ENCODE results near the gene VDAC1. TPM values are rescaled to one million over a fixed set of nuclear protein-coding genes. Genes with fewer than 3 reads are reported as not detected.
"Not testable (repeated sequence)": the region's sequence is repeated elsewhere in the genome, so short reads cannot be mapped to it uniquely, and the experiment has no call there.

VDAC1 gene
- total RNA-seq, 1 experiment from 2014 or later, result 419 TPM

- DNase-seq (ENCODE audit: low read depth), result no peak
Measured at GRCh38 chr5:133995341-133995740, 9.4 kb downstream of the VDAC1 start.

GRCh38 chr5:133994990-133995333 is 9.8 kb downstream of the VDAC1 start:
- no peak for DNase-seq (ENCODE audit: low read depth)

GRCh38 chr5:133994297-133994989 is 10.3 kb downstream of the VDAC1 start:
- DNase-seq (ENCODE audit: low read depth), result no peak

DNA sequence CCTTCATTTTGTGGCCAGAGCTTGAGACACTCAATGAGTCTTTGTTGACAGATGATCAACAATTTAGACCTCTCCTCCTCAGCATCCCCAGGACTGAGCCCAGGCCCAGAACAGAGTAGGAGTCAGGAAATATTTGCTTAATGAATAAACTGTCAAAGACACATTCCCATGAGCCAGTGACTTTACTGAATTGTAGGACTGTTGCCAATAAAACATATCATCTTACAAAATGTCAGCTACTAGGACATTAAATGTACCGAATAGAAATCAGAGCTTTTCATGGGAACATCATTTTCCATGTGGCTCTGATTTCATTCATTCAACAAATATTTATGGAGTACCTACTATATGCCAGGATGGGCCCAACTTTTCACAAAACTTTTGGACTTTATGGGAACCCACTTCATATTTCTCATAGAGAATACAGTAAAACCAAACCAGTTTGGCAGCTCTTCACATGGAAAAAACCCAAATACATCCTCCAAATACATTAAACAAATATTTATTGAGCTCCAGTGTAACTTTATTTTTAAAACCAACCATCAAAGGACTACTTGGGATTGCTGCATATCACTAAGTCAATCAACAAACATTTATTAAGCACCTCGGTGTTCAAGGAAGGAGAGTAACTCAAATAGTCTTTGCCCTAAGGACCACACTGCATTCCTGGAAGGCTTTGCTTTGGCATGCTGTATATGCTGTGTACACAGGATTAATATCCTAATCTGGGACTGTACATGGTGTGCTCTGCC is 11.4 kb downstream of the VDAC1 start:
- peak; percentile 38 for DNase-seq (ENCODE audit: low read depth)

DNA sequence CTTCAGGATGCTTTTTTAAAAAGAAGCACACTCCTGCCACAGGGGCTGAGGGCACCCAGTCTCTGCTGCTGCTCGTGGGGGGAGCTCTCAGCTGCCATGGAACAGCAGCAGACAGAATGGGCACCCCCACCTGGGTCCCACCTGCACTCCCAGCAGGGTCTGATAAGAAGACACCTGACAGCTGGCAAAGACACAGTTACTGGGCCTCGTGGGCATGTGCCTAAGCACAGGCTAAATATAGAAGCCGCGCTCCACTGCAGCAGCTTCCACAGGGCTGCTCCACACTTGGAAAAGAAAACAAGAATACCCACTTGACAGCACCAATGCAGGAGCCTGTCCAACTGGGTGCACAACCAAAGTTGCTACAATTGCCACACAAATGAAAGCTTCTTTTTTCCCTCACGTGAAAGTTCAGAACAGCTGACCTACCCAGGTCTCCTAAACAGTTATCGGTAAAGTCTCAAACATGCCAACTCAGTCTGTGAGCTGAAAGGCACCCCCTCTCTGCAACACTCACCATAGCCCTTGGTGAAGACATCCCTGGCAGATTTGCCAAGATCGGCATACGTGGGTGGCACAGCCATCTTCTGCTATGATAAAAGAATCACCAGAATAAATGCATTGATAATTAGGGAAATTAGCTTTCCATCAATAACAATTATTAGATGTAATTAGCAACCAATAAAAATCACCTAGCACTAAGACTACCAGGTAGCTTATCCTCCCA is 12.2 kb downstream of the VDAC1 start:
- DNase-seq (ENCODE audit: low read depth), result no peak

GRCh38 chr5:133991171-133991910 is 13.4 kb downstream of the VDAC1 start:
- no peak for DNase-seq (ENCODE audit: low read depth)

GRCh38 chr5:133990396-133990795 is 14.4 kb downstream of the VDAC1 start:
- DNase-seq (ENCODE audit: low read depth), result no peak

DNA sequence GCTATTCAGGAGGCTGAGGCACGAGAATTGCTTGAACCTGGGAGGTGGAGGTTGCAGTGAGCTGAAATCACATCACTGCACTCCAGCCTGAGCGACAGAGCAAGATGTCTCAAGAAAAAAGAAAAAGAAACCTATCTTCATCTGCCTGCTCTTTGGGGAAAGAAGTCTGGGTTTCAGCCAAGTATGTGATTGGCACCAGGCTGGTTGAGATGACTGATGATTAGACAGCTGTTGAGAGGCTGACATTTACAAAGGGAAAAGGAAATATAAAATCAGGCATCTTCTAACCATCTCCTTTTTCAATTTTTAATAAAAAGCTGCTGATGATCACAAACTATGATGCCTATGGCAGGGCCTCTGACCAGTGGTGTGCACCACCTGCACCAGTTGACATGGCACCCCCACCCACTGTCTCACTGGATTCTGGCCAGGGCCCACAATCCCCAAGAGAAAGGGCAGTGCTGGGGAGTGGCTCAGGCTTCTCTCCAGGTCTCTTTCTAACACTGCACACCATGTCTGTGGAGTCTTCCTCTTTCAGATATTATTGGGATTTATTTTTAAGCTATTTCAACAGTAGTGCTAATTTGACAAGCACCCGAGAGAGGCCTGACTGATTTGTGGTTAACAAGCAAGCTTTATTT is 19.1 kb downstream of the VDAC1 start:
- DNase-seq (ENCODE audit: low read depth), result no peak

- DNase-seq (ENCODE audit: low read depth), result no peak
Measured at GRCh38 chr5:133983674-133984073, 21.1 kb downstream of the VDAC1 start.

DNA sequence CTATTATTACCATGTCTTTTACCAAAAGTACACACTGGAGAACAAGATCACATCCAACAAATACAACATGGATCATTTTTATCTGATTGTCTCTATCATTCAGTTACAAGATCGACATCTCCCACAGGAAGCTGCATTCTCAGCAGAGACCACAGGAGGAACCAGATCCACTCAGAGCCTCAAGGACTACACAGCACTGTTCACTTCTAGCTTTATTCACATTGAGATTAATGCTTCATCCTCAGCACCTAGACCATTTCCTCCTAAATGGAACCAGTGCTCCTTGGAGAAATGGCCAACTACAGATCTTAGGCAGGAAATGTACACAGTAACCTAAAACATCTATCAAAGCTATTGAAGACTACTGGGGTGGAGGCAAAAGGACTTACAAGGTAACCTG is 23.1 kb downstream of the VDAC1 start:
- no peak for DNase-seq (ENCODE audit: low read depth)

- no peak for DNase-seq (ENCODE audit: low read depth)
Measured at GRCh38 chr5:133980652-133981051, 24.1 kb downstream of the VDAC1 start.

- DNase-seq (ENCODE audit: low read depth), result no peak
Measured at GRCh38 chr5:133978943-133979342, 25.8 kb downstream of the VDAC1 start.

DNA sequence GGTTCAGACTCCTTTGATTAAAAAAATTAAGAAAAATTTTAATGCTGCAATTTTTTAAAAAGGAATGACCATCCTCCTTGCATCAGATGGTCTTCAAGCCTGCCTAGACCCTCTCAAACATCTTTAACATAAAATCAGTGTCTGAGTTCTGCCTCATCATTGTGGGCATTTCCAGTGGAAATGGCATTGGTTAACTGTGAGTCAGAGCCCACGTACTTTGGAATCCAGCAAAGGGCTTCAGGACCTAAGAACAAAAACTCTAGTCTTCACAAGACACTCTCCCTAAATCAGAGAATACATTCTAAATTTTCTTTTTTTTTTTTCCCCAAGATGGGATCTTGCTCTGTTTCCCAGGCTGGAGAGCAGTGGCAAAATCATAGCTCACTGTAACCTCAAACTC is 26.9 kb downstream of the VDAC1 start:
- peak; percentile 79 for DNase-seq (ENCODE audit: low read depth)

GRCh38 chr5:133977161-133977787 is 27.5 kb downstream of the VDAC1 start:
- DNase-seq (ENCODE audit: low read depth), result peak; percentile 19

- not testable (repeated sequence) for DNase-seq (ENCODE audit: low read depth)
Measured at GRCh38 chr5:133975546-133975945, 29.2 kb downstream of the VDAC1 start.

DNA sequence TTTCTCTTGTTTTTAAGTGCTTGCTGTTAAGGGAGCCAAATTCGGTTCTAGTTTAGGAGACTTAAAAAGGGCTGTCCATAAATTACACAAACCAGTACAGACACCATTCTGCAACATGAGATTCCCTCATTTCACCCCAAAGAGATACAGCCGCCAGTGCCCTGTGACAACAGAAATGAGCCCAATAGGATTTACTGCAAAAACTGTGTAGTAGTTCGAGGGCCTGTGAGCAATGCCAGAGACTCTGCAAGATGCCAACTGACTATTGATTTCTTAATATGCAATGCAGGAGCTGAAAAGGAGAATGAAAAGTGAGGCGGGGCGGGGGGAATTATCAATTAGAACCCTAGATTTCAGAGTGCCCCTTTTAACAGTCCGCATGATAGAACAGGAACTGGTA is 30.6 kb downstream of the VDAC1 start:
- no peak for DNase-seq (ENCODE audit: low read depth)

GRCh38 chr5:133970325-133970909 is 34.4 kb downstream of the VDAC1 start:
- no peak for DNase-seq (ENCODE audit: low read depth)

GRCh38 chr5:133969654-133970324 is 35.0 kb downstream of the VDAC1 start:
- DNase-seq (ENCODE audit: low read depth), result peak; percentile 51

- peak; percentile 97 for DNase-seq (ENCODE audit: low read depth)
Measured at GRCh38 chr5:133968204-133968980, 36.4 kb downstream of the VDAC1 start, which contains the start of gene C5orf15. TSS of gene C5orf15 (minus strand) at chr5:133968625. CDS start at chr5:133968584, 41 bp downstream.

Data from RPMI7951 (cell line).